Spleen (tissue), 11 donors: ENCODE results near the gene PHTF2. TPM values are rescaled to one million over a fixed set of nuclear protein-coding genes. Genes with fewer than 3 reads are reported as not detected.

ENCODE experiments used
- DNase-seq: peaks from one replicate; pipeline ENCODE4 v3.0.0-alpha.2; 2020
- H3K27ac ChIP-seq, 8 donors: fragments of 200-600 bp; sonication (generic) in 7 of 8; 1 replicate in 4 of 8; 2 replicates in 4 of 8; pipeline versions ENCODE4 v1.5.0 to v1.8.0; 2016 to 2021; ENCODE audit warnings: inconsistent platforms in 4 of 8, mild to moderate bottlenecking in 4 of 8, moderate library complexity in 1 of 8
- H3K27me3 ChIP-seq, 7 donors: fragments of 200-600 bp; sonication (generic) in 6 of 7; replicated peaks in 1 of 7; 1 replicate in 4 of 7; 2 replicates in 3 of 7; pipeline versions ENCODE4 v1.5.0 to v1.8.0; 2016 to 2021; ENCODE audit warnings: inconsistent platforms in 3 of 7, mild to moderate bottlenecking in 1 of 7
- H3K36me3 ChIP-seq, 6 donors: fragments of 200-600 bp; sonication (generic) in 5 of 6; 1 replicate in 4 of 6; 2 replicates in 2 of 6; pipeline versions ENCODE4 v1.5.0 to v1.8.0; 2016 to 2021; ENCODE audit warnings: inconsistent platforms in 2 of 6
- H3K4me1 ChIP-seq, 6 donors: fragments of 200-600 bp; sonication (generic) in 5 of 6; 1 replicate in 3 of 6; 2 replicates in 3 of 6; pipeline versions ENCODE4 v1.5.0 to v1.8.0; 2016 to 2021; ENCODE audit warnings: inconsistent platforms in 3 of 6
- H3K4me3 ChIP-seq, 8 donors: fragments of 200-600 bp; sonication (generic) in 7 of 8; 1 replicate in 4 of 8; 2 replicates in 4 of 8; pipeline versions ENCODE4 v1.5.0 to v1.8.0; 2016 to 2021; ENCODE audit warnings: inconsistent platforms in 4 of 8, mild to moderate bottlenecking in 4 of 8, moderate library complexity in 2 of 8
- H3K9me3 ChIP-seq, 8 donors: fragments of 200-600 bp; sonication (generic) in 7 of 8; 1 replicate in 4 of 8; 2 replicates in 4 of 8; pipeline versions ENCODE4 v1.5.0 to v1.8.0; 2016 to 2021; ENCODE audit warnings: inconsistent platforms in 4 of 8
- CTCF ChIP-seq, 11 experiments: fragments of 200-600 bp in 7 of 11; fragments of 450-650 bp in 4 of 11; sonication (generic) in 4 of 11; IDR thresholded peaks in 8 of 11; conservative IDR thresholded peaks in 3 of 11; 1 replicate in 7 of 11; 2 replicates in 4 of 11; pipeline versions ENCODE4 v1.4.0 to v1.8.0; 2016 to 2021; ENCODE audit warnings: antibody characterized with exemption in 11 of 11, inconsistent platforms in 4 of 11, mild to moderate bottlenecking in 1 of 11
- POLR2A ChIP-seq, 3 donors: fragments of 450-650 bp; IDR thresholded peaks; one replicate each; pipeline ENCODE4 v1.5.1; 2017; ENCODE audit warnings: antibody characterized with exemption in 3 of 3, mild to moderate bottlenecking in 1 of 3
- POLR2AphosphoS5 ChIP-seq, 3 donors: sonication (generic); formaldehyde crosslinking; IDR thresholded peaks; one replicate each; pipeline ENCODE4 v1.5.1; 2017; ENCODE audit warnings: antibody characterized with exemption in 3 of 3
- WGBS, 5 donors: extraction: QIAGEN DNeasy Blood & Tissue Kit in 3 of 5; methylation state at CpG; one replicate each; pipeline versions ENCODE4 v1.1.5 to v1.1.7; 2013 to 2018; 5-methylcytosine and 5-hydroxymethylcytosine counted together
- intact Hi-C: fragments of 100-400 bp; cut with DNase I; formaldehyde crosslinking; loops from one replicate; pipeline ENCODE4 v1.15.0; 2023; ENCODE audit warnings: low total_unique reads
- polyA plus RNA-seq, 3 donors: library from polyadenylated mRNA; stranded (reverse); fragments of 200-250 nt; gene quantifications; one replicate each; pipeline ENCODE4 v1.2.1, GENCODE V29; 2013
- total RNA-seq, 7 donors: library from RNA; depleted of rRNA in 3 of 7; stranded (reverse); fragments of >200 nt in 3 of 7; fragmentation: NEBNext Ultra II Directional in 4 of 7; extraction: Animal tissue kit (Norgen Biotek cat#: 25700) in 4 of 7; gene quantifications; one replicate each; pipeline versions ENCODE4 v1.1.0 to v1.2.1, GENCODE V29; 2016 to 2021
- donor health status: healthy with polysubstance abuse.
- donor health status: DM: no; HTN: no; CAD: no; lungs with moderate emphysema.
- donor health status: DM: no; HTN: no; CAD: no.
- donor health status: Bipolar disorder and iron deficiency.
- donor health status: healthy.
- donor health status: DM: no; HTN: no; CAD: no.
- donor health status: DM: yes; HTN: yes; CAD: no.

Gene PHTF2
- total and polyA plus RNA-seq, 10 donors: 13.3 to 47.7 (median 34.7) TPM

- no peak for DNase-seq
- Histone ChIP-seq H3K4me3 (no peak overlapping the region), H3K27ac (no peak overlapping the region), H3K4me1 (peaks cover 0 to 11% (median 0%) of the 10 kb centered on the region in 6 donors), H3K36me3 (peaks cover 0 to 16% (median 0%) of the 10 kb centered on the region in 6 donors), H3K9me3 (no peaks in the 10 kb centered on the region), H3K27me3 (no peaks in the 10 kb centered on the region)
- intact Hi-C loops: no loop called here
- 94 to 99% (median 96%) methylated on average over 1 of the region's 1 CpG for WGBS, 5 donors
- TF ChIP-seq POLR2AphosphoS5 (IDR thresholded peaks at IDR 0.05) (no peak), CTCF (IDR thresholded peaks at IDR 0.05 in 8 of 11, conservative IDR thresholded peaks at IDR 0.05 in 3 of 11) (no peak), POLR2A (IDR thresholded peaks at IDR 0.05) (no peak)
These were observed 98.5 kb downstream of the PHTF2 start for GRCh38 chr7:77897004-77897547.

GRCh38 chr7:77899516-77899915, 100.9 kb downstream of the PHTF2 start:
- Histone ChIP-seq H3K27ac (no peak overlapping the region), H3K36me3 (peaks cover 0 to 22% (median 0%) of the 10 kb centered on the region in 6 donors), H3K4me1 (peaks cover 0 to 7% (median 0%) of the 10 kb centered on the region in 6 donors), H3K27me3 (no peaks in the 10 kb centered on the region), H3K9me3 (no peaks in the 10 kb centered on the region), H3K4me3 (no peak overlapping the region)
- 96 to 100% (median 99%) methylated on average over 2 of the region's 2 CpGs for WGBS, 5 donors
- DNase-seq: no peak
- intact Hi-C loops: no loop called here
- no peak for TF ChIP-seq CTCF (IDR thresholded peaks at IDR 0.05 in 8 of 11, conservative IDR thresholded peaks at IDR 0.05 in 3 of 11)
- TF ChIP-seq POLR2A (IDR thresholded peaks at IDR 0.05): no peak
- TF ChIP-seq POLR2AphosphoS5 (IDR thresholded peaks at IDR 0.05): no peak

GRCh38 chr7:77903597-77903996, 105.0 kb downstream of the PHTF2 start:
- no peak overlapping the region for H3K4me3 ChIP-seq
- peaks cover 5 to 29% (median 8%) of the 10 kb centered on the region in 6 donors for H3K4me1 ChIP-seq
- TF ChIP-seq POLR2AphosphoS5 (IDR thresholded peaks at IDR 0.05) (no peak), CTCF (IDR thresholded peaks at IDR 0.05 in 8 of 11, conservative IDR thresholded peaks at IDR 0.05 in 3 of 11) (peak in 6 of 11 experiments; percentile 11 to 30 (median 24))
- 77 to 93% (median 84%) methylated on average over 2 of the region's 2 CpGs for WGBS, 5 donors
- intact Hi-C loops: no loop called here
- H3K9me3 ChIP-seq: no peaks in the 10 kb centered on the region
- DNase-seq: no peak
- peaks cover 0 to 22% (median 0%) of the 10 kb centered on the region in 6 donors for H3K36me3 ChIP-seq
- H3K27me3 ChIP-seq: no peaks in the 10 kb centered on the region
- H3K27ac ChIP-seq: peak overlapping the region in 3 of 8 donors; percentile 2 to 22 (median 2)

GRCh38 chr7:77904252-77904651, 105.7 kb downstream of the PHTF2 start:
- TF ChIP-seq POLR2A (IDR thresholded peaks at IDR 0.05) (no peak), CTCF (IDR thresholded peaks at IDR 0.05 in 8 of 11, conservative IDR thresholded peaks at IDR 0.05 in 3 of 11) (no peak), POLR2AphosphoS5 (IDR thresholded peaks at IDR 0.05) (no peak)
- DNase-seq: no peak
- Histone ChIP-seq H3K27ac (peak overlapping the region in 2 of 8 donors; percentile 2 to 41), H3K36me3 (peaks cover 0 to 29% (median 2%) of the 10 kb centered on the region in 6 donors), H3K4me1 (peaks cover 5 to 29% (median 8%) of the 10 kb centered on the region in 6 donors), H3K9me3 (no peaks in the 10 kb centered on the region), H3K27me3 (no peaks in the 10 kb centered on the region), H3K4me3 (no peak overlapping the region)
- WGBS, 5 donors: 95 to 100% (median 97%) methylated on average over 2 of the region's 2 CpGs
- intact Hi-C loops: no loop called here
